Measurements from ENCODE around the gene PTPRN2.

PTPRN2 gene

GRCh38 chr7:158074896-158075632, 512.6 kb downstream of the PTPRN2 start:
- peak; percentile 48 for DNase-seq

GRCh38 chr7:158073845-158074840, 513.5 kb downstream of the PTPRN2 start:
- DNase-seq: no peak

GRCh38 chr7:158072991-158073730, 514.5 kb downstream of the PTPRN2 start:
- no peak for DNase-seq

GRCh38 chr7:158070222-158070920, 517.3 kb downstream of the PTPRN2 start:
- no peak for DNase-seq

- DNase-seq: no peak
Observed at GRCh38 chr7:158068853-158069252, 518.8 kb downstream of the PTPRN2 start.

- DNase-seq: no peak
Observed at GRCh38 chr7:158067931-158068482, 519.6 kb downstream of the PTPRN2 start.

- DNase-seq: no peak
Observed at GRCh38 chr7:158067219-158067930, 520.2 kb downstream of the PTPRN2 start.

GRCh38 chr7:158066085-158066484, 521.5 kb downstream of the PTPRN2 start:
- no peak for DNase-seq

GRCh38 chr7:158065340-158065739, 522.3 kb downstream of the PTPRN2 start:
- no peak for DNase-seq

- DNase-seq: no peak
Observed at GRCh38 chr7:158064631-158065030, 523.0 kb downstream of the PTPRN2 start.

GRCh38 chr7:158063850-158064610, 523.6 kb downstream of the PTPRN2 start:
- DNase-seq: no peak

- no peak for DNase-seq
Observed at GRCh38 chr7:158062661-158063060, 525.0 kb downstream of the PTPRN2 start.

- DNase-seq: no peak
Observed at GRCh38 chr7:158061884-158062656, 525.6 kb downstream of the PTPRN2 start.

GRCh38 chr7:158061026-158061630, 526.5 kb downstream of the PTPRN2 start:
- peak; percentile 85 for DNase-seq

- DNase-seq: no peak
Observed at GRCh38 chr7:158060216-158060615, 527.4 kb downstream of the PTPRN2 start.

GRCh38 chr7:158057446-158057845, 530.2 kb downstream of the PTPRN2 start:
- DNase-seq: no peak

GRCh38 chr7:158056761-158057160, 530.9 kb downstream of the PTPRN2 start:
- no peak for DNase-seq

- no peak for DNase-seq
Observed at GRCh38 chr7:158055726-158056510, 531.7 kb downstream of the PTPRN2 start.

GRCh38 chr7:158054611-158055010, 533.0 kb downstream of the PTPRN2 start:
- DNase-seq: no peak
